Spleen (tissue), 7 donors: ENCODE measurements around the gene TNFAIP8.

Experiments used
- CTCF ChIP-seq, 11 experiments: fragments of 200-600 bp in 7 of 11; fragments of 450-650 bp in 4 of 11; sonication (generic) in 4 of 11; IDR thresholded peaks in 8 of 11; conservative IDR thresholded peaks in 3 of 11; 1 replicate in 7 of 11; 2 replicates in 4 of 11; pipeline versions ENCODE4 v1.4.0 to v1.8.0; 2016 to 2021; ENCODE audit warnings: antibody characterized with exemption in 11 of 11, inconsistent platforms in 4 of 11, mild to moderate bottlenecking in 1 of 11
- POLR2A ChIP-seq, 3 donors: fragments of 450-650 bp; IDR thresholded peaks; one replicate each; pipeline ENCODE4 v1.5.1; 2017; ENCODE audit warnings: antibody characterized with exemption in 3 of 3, mild to moderate bottlenecking in 1 of 3
- donor health status: DM: no; HTN: no; CAD: no; lungs with moderate emphysema.
- donor health status: DM: no; HTN: no; CAD: no.
- donor health status: DM: no; HTN: no; CAD: no.

GRCh38 chr5:119396030-119396664, 40.3 kb downstream of the TNFAIP8 start:
- TF ChIP-seq POLR2A (IDR thresholded peaks at IDR 0.05) (no peak), CTCF (IDR thresholded peaks at IDR 0.05 in 8 of 11, conservative IDR thresholded peaks at IDR 0.05 in 3 of 11) (no peak)
